G401 (cell line): Measurements from ENCODE around the gene TMEM80. TPM values are rescaled to one million over a fixed set of nuclear protein-coding genes. Genes with fewer than 3 reads are reported as not detected.

ENCODE experiments used
- DNase-seq: peaks from one replicate; pipeline ENCODE4 v3.0.0-alpha.2; 2015; ENCODE audit warnings: low spot score
- in situ Hi-C: cut with HindIII; loops from 2 replicates; pipeline ENCODE4 v1.10.0; 2016; ENCODE audit warnings: low sequenced_read_pairs, mixed read lengths
- total RNA-seq: library from RNA; depleted of rRNA; stranded (reverse); fragments of >200 nt; shearing (Covaris generic); gene quantifications from 2 replicates; pipeline ENCODE4 v1.2.3, GENCODE V29; 2014

Gene TMEM80
- total RNA-seq, 1 experiment from 2014 or later = 14.8 TPM

DNA sequence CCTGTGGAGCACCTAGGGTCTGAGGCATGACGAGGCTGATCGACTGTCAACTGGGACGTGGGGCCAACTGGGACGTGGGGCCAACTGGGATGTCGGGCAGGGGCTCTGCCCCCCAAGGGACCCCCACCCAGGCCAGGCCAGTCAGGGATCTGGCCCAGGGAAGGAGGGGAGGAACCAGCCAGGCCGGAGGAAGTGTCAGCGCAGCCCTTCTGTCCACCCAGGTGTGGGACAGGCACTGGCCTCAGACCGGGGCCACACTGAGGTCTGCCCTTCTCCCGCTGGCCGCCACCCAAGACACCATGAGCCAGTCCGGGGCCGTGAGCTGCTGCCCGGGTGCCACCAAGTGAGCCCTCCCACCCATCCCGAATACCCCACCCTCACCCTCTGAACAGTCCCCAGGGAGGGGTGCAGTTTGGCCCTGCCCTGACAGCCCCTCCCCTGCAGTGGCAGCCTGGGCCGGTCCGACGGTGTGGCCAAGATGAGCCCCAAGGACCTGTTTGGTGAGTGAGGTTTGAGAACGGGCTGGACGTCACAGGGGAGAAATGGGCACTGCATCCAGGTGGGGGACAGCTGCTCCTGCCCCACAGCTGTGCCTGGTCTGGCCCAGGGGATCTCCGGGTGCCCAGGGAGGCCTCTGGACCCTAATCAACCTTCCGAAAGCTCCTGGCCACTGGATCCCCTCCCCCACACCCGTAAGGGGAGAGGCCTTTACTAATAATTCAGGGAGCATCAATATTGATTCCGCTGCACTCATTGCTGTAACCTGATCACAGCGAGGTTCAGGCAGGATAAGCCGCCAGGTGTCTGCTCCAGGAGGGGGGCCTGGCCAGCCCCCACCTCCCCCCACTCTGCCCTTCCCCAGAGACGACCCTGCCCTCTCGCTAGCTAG, 13.7 kb downstream of the TMEM80 start:
- in situ Hi-C loops = no loop called here
- no peak for DNase-seq

DNA sequence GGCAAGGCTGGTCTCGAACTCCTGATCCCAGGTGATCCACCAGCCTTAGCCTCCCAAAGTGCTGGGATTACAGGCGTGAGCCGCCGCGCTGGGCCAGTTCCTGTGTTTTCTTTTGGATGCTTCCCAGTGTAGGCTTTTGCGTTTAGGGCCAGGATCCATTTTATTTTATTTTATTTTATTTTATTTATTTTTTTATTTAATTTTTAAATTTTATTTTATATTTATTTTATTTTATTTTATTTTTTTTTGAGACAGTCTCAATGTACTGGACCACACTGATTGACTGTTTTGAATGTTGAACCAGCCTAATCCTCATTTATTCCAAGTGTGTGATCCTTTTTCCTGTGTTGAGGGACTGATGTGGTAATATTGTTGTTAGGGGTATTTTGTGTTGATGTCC, 18.8 kb downstream of the TMEM80 start:
- in situ Hi-C loops = no loop called here
- DNase-seq = no peak

DNA sequence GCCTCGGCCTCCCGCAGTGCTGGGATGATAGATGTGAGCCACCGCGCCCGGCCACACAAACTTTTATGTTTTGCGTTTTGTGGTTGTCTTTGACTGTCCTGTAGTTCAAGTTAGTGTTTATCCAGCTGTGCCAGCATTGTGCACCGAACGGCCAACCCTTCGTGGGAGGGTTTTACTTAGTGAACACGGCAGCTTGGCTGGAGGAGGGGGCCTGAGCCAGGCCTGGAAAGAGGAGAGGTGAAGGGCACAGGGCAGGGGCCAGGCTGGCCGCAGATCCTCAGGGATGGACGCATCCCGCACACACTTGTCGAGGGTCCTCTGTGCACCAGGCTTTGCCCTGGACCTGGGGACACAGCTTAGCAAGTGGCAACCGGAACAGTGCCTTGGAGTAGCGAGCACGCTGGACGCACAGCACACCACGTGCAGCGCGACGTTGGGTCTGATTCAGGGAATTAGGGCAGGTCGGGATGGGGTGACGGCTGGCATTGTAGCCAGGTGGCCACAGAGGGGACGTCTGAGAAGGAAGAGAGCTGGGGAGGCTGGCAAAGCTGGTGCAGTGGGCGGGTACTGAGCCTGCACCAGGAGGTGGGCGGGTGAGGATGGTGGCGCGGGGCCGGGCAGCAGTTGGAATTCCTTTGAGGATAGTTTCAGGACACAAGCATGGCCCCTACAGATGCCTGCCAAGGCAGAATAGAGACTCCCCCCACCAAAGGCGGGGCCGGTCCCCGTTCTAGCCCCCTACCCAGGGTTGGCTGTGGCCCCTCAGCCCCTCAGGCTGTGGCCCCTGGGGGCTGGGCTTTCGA, 23.8 kb downstream of the TMEM80 start:
- in situ Hi-C loops = no loop called here
- no peak for DNase-seq

DNA sequence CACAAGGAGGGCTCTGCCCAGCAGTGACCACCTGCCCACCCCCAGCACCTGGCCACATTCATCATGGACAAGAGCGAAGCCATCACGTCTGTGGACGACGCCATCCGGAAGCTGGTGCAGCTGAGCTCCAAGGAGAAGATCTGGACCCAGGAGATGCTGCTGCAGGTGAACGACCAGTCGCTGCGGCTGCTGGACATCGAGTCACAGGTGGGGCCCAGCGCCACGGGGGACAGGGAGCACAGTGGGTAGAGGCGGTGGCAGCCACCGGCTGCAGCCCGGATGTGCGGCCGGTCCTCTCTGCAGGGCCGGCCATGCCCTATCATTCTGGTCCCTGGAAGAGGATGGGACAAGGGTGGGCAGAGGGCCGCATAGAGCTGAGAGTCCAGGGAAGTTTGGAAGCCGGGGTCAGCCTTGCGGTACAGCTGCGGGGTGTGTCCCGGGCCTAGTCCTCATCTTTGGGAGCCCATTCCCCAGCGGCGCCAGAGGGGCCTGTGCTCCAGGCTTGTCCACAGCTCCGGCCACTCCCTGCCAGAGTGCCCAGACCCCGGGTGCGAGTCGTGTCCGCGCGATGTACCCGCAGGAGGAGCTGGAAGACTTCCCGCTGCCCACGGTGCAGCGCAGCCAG, 24.5 kb downstream of the TMEM80 start:
- in situ Hi-C loops = no loop called here
- DNase-seq = no peak

DNA sequence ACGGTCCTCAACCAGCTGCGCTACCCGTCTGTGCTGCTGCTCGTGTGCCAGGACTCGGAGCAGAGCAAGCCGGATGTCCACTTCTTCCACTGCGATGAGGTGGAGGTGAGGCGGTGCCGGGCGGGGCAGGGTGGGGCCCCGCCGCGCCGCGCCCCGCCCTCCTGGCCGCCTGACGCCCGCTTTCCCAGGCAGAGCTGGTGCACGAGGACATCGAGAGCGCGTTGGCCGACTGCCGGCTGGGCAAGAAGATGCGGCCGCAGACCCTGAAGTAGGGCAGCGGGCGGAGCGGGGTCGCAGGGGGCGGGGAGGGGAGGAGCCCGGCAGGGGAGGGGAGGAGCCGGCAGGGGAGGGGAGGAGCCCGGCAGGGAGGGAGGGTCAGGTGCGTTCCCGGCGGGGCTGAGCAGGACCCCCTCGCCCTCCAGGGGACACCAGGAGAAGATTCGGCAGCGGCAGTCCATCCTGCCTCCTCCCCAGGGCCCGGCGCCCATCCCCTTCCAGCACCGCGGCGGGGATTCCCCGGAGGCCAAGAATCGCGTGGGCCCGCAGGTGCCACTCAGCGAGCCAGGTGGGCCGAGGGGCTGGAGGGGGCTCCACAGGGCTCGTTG, 25.1 kb downstream of the TMEM80 start:
- DNase-seq = peak; percentile 27
- in situ Hi-C loops = no loop called here

DNA sequence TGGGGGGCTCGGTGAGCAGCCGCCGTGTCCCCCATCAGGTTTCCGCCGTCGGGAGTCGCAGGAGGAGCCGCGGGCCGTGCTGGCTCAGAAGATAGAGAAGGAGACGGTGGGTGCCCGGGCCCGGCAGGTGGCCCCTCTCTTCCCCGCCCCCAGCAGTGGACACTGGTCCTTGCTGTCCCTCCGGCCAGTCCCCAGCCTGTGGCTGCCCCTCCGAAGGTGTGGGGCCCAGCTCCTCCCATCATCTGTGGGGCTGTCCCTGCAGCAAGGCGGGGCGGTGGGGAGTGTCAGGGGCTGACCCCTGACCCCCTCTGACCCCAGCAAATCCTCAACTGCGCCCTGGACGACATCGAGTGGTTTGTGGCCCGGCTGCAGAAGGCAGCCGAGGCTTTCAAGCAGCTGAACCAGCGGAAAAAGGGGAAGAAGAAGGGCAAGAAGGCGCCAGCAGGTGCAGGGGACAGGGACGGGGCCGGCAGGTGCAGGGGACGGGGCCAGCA, 25.7 kb downstream of the TMEM80 start:
- DNase-seq = no peak
- in situ Hi-C loops = no loop called here

DNA sequence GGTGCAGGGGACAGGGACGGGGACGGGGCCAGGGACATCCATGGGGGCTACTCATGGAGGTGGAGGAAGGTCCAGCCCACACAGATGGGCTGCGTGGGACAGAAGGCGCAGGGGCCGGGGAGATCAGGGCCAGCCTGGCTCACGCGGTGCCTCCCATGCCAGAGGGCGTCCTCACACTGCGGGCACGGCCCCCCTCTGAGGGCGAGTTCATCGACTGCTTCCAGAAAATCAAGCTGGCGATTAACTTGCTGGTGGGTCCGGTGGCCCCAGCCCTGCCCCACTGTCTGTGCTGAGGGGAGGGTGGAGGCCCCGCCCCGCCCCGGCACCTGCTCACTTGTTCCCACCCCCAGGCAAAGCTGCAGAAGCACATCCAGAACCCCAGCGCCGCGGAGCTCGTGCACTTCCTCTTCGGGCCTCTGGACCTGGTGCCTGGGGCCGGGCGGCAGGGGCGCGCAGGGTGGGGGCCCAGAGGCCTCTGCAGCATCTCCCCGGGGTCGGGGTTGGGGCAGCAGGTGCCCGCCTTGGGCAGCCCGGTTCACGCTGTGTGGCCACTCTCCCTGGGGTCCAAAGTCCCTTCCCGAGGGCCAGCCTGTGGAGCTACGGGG, 26.2 kb downstream of the TMEM80 start:
- DNase-seq = no peak
- in situ Hi-C loops = no loop called here

DNA sequence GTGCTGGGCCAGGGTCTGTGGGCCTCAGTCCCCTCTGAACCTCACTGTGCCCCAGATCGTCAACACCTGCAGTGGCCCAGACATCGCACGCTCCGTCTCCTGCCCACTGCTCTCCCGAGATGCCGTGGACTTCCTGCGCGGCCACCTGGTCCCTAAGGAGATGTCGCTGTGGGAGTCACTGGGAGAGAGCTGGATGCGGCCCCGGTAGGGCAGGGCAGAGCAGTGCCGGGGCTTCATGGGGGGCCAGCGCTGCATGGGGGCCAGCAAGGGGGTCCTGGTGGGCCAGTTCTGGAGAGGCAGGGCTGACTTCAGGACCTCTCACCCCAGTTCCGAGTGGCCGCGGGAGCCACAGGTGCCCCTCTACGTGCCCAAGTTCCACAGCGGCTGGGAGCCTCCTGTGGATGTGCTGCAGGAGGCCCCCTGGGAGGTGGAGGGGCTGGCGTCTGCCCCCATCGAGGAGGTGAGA, 26.8 kb downstream of the TMEM80 start:
- in situ Hi-C loops = no loop called here
- no peak for DNase-seq

DNA sequence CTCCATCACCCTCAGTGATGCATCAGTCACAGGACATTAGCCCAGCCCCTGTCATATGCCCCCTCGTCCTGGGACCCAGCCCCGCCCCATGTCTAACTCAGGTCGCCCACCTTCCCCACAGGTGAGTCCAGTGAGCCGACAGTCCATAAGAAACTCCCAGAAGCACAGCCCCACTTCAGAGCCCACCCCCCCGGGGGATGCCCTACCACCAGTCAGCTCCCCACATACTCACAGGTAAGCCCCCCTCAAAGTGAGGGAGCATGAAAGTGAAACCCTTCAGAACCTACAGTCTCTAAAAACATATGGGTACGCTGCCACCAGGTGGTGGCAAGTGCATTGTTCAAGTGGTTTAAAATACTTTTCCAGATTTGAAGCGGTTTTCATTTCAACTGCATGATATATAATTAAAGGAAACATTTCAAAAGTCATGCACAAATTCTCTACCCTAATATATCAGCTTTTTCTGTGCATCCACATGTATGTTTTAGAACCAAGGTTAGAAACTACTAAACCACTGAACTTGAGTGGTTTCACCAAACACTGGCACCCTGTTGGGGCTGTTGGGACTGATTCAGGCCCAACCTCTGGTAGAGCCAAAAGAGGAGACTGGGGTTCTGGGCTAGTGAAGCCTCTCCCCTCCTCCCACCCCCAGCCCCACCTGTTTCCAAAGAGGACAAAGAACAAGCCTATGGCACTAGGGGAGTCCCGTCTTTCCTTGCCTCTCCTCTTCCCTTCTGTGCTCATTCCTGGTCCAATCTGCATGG, 27.7 kb downstream of the TMEM80 start:
- DNase-seq = peak; percentile 81
- in situ Hi-C loops = no loop called here

DNA sequence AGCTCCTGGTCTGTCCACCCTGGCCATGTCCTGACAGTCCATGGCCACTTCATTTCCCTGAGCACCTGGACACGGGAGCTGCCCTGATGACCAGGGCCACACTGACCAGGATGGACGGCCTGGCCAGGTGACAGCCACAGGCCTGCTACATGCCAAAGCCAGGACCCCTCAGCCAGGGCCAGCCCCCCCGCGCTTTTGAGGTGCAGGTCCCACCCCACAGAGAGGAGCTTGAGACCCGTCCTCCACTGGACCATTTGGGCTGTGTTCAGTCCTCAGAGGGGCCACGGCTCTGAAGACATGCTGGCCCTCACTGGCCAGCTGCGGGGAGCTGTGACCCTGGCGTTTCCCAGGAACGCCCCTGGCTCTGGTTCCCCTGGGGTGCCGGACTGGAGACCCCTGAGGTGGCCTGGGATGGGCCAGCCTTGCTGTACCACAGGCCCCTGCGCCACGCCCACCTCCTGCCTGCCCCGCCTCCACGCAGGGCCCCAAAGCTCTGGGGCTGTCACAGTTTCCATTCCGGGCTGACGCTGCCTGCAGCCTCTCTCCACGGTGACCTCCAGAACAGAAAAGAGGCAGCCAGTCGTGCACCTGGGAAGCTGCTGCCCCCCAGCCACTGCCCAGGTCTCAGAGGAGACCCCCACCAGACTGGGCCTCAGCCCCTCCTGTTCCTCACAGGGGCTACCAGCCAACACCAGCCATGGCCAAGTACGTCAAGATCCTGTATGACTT, 28.6 kb downstream of the TMEM80 start:
- no peak for DNase-seq
- in situ Hi-C loops = no loop called here

DNA sequence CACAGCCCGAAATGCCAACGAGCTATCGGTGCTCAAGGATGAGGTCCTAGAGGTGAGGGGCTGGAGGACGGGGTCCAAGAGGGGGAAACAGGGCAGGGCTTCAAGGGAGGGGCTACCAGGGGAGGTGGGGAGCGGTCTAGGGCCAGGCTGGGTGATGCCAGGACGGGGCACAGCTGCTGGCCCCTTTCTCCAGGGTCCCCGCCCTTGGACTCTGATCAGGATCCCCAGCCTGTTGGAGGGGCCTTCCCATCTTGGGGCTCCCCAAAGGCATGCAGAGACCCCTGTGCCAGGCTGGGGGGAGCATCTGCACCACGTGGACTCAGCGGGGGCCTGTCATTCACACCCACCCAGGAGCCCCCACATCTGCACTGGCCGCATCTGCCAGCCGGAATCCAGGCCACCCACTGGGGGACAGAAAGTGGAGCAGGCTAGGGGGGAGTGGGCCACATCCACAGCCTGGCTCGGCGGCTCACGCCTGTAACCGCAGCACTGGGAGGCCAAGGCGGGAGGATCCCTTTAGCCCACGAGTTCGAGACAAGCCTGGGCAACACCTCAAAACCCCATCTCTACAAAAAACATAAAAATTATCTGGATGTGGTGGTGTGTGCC, 29.3 kb downstream of the TMEM80 start:
- in situ Hi-C loops = no loop called here
- DNase-seq = no peak

DNA sequence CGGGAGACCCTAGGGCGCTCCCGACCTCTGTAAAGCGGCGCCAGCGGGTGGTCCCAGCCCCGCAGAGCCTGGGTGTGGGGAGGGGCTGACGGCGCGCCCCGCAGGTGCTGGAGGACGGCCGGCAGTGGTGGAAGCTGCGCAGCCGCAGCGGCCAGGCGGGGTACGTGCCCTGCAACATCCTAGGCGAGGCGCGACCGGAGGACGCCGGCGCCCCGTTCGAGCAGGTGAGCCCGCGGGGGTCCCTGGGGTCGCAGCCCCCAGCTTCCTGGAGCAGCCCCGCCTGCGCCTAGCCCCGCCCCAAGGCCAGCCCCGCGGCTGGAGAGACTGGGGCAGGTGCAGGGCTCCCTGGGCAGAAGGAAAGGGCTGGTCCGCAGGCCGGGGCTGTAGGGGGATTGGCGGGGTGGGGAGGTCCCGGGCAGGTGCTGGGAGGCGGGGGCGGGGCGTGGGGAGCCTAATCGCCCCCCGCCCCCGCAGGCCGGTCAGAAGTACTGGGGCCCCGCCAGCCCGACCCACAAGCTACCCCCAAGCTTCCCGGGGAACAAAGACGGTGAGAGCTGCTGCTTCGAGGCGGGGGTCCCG, 30.1 kb downstream of the TMEM80 start:
- DNase-seq = no peak
- in situ Hi-C loops = no loop called here

DNA sequence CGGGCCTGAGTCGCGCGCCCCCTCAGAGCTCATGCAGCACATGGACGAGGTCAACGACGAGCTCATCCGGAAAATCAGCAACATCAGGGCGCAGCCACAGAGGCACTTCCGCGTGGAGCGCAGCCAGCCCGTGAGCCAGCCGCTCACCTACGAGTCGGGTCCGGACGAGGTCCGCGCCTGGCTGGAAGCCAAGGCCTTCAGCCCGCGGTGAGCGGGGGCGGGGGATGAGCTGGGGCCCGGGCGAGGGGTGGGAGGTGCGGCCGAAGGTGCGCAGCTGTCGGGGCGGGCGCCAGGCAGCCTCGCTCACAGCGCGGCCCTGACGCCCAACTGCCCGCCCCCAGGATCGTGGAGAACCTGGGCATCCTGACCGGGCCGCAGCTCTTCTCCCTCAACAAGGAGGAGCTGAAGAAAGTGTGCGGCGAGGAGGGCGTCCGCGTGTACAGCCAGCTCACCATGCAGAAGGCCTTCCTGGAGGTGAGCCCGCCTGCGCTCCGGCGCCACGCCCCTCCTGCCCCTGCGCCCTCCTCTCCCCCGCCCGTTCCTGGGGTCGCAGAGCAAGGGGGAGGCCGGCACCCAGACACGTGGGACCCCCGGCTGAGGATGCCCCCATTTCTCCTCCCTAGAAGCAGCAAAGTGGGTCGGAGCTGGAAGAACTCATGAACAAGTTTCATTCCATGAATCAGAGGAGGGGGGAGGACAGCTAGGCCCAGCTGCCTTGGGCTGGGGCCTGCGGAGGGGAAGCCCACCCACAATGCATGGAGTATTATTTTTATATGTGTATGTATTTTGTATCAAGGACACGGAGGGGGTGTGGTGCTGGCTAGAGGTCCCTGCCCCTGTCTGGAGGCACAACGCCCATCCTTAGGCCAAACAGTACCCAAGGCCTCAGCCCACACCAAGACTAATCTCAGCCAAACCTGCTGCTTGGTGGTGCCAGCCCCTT, 30.9 kb downstream of the TMEM80 start:
- DNase-seq = no peak
- in situ Hi-C loops = no loop called here

DNA sequence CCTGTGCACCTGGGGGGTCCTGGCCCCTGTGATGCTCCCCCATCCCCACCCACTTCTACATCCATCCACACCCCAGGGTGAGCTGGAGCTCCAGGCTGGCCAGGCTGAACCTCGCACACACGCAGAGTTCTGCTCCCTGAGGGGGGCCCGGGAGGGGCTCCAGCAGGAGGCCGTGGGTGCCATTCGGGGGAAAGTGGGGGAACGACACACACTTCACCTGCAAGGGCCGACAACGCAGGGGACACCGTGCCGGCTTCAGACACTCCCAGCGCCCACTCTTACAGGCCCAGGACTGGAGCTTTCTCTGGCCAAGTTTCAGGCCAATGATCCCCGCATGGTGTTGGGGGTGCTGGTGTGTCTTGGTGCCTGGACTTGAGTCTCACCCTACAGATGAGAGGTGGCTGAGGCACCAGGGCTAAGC, 31.7 kb downstream of the TMEM80 start:
- in situ Hi-C loops = no loop called here
- no peak for DNase-seq

DNA sequence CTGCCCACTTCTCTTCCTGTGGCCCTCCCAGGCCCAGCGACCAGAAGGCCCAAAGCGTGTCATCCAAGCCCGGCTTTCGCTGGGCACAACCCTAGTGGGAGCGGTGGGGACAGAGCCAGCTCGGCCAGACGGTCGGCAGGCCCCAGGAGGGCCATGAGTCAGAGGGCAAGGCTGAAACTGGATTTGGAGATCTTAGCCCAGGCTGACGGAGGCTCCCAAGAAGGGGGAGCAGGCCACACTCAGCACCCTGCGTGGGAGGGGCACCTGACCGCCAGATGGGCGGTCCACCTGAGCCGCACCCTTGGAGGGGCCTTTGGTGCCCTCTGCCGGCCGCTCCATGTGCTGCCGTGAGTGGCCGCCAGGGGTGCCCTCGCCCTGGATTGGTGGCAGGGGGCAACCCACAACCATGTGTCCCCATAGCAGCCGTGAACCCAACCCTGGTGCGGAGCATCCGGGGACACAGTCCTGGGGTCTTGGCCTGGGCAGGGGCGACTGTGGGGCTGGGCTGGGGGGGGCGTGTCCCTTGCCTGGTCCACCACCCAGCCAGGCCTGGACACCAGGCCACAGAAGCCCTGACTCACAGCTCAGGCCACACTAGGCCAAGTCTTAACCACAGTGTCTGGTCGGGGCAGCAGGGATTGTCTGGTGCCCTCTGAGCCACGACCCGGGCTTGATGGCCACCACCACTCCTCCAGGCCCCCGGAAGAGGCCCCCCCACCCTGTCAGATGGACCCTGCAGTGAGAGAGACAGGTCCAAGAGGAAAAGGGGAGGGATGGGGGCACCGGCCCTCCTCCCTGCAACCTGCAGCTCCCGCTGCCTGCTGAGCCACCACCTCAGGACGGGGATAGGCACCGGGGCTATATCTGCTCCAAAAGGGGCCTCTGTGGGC, 32.5 kb downstream of the TMEM80 start:
- peak; percentile 79 for DNase-seq
- in situ Hi-C loops = no loop called here
